Endothelial cell of umbilical vein (primary cell): Measurements from ENCODE around the gene CYP1B1. TPM values are rescaled to one million over a fixed set of nuclear protein-coding genes. Genes with fewer than 3 reads are reported as not detected.

Source experiments
- BruUV-seq: library from RNA; stranded (reverse); fragments of 400-500 nt; replicated peaks from 2 replicates; lab custom pipeline; 2021; lab: Mats Ljungman, UMichigan
- CTCF ChIA-PET: fragments of 300-600, 350-600 bp; sonication (Branson Sonifier 250); formaldehyde crosslinking; loops from one replicate; lab custom pipeline; 2021; ENCODE audit warnings: antibody characterized with exemption, inconsistent platforms; lab: Charles Lee
- POLR2A ChIA-PET: fragments of 300-600, 350-600 bp; sonication (Branson Sonifier 250); formaldehyde crosslinking; loops from one replicate; lab custom pipeline; 2021; ENCODE audit warnings: antibody characterized with exemption, inconsistent platforms; lab: Charles Lee
- DNase-seq: peaks from one replicate; pipeline ENCODE4 v3.0.0-alpha.2; 2011; ENCODE audit warnings: low read depth, low spot score
- FAIRE-seq: peaks from 2 replicates; lab custom pipeline; 2011; peaks lifted over from hg19 to GRCh38; lab: Jason Lieb, UNC
- H2AFZ ChIP-seq: 2 replicates; pipeline ENCODE4 v1.6.0; 2012; ENCODE audit warnings: low read depth, low read length, control low read depth, inconsistent platforms
- H3K27ac ChIP-seq: 2 replicates; pipeline ENCODE4 v1.5.1; 2011; ENCODE audit warnings: low read depth, mild to moderate bottlenecking, control low read depth, low read length, moderate library complexity; ENCODE audit not compliant: insufficient read depth
- H3K27me3 ChIP-seq, 2 experiments: 2 replicates each; pipeline versions ENCODE4 v1.6.0 to v1.6.1; 2011; ENCODE audit warnings: low read length in 2 of 2, mixed read lengths in 1 of 2; ENCODE audit not compliant: control insufficient read depth in 2 of 2, insufficient read depth in 2 of 2
- H3K36me3 ChIP-seq, 2 experiments: 2 replicates in 1 of 2; 3 replicates in 1 of 2; pipeline ENCODE4 v1.5.1; 2011; ENCODE audit warnings: low read length in 2 of 2, mild to moderate bottlenecking in 1 of 2, moderate library complexity in 1 of 2; ENCODE audit not compliant: control insufficient read depth in 2 of 2, insufficient read depth in 2 of 2; ENCODE audit errors: extremely low read depth in 1 of 2
- H3K4me1 ChIP-seq: 3 replicates; pipeline ENCODE4 v1.5.1; 2011; ENCODE audit warnings: mild to moderate bottlenecking, low read length; ENCODE audit not compliant: control insufficient read depth, insufficient read depth; ENCODE audit errors: extremely low read depth
- H3K4me2 ChIP-seq: 2 replicates; pipeline ENCODE4 v1.6.1; 2011; ENCODE audit warnings: low read length, control low read depth, mixed read lengths; ENCODE audit not compliant: insufficient read depth
- H3K4me3 ChIP-seq, 3 experiments: fragments of 200-600 bp in 1 of 3; sonication (generic), shearing (Covaris generic) in 1 of 3; replicated peaks in 1 of 3; 2 replicates each; pipeline ENCODE4 v1.5.1; 2011 to 2016; ENCODE audit warnings: control low read depth in 3 of 3, low read length in 3 of 3, mild to moderate bottlenecking in 2 of 3, inconsistent platforms in 1 of 3, low read depth in 1 of 3, moderate library complexity in 1 of 3; ENCODE audit not compliant: insufficient read depth in 1 of 3
- H3K79me2 ChIP-seq: 2 replicates; pipeline ENCODE4 v1.6.0; 2012; ENCODE audit warnings: low read length, inconsistent platforms; ENCODE audit not compliant: control insufficient read depth, insufficient read depth
- H3K9ac ChIP-seq: replicated peaks from 2 replicates; pipeline ENCODE3; 2011; ENCODE audit warnings: low read length, control low read depth; ENCODE audit not compliant: insufficient read depth; ENCODE audit errors: extremely low read depth
- H3K9me1 ChIP-seq: replicated peaks from 3 replicates; pipeline ENCODE4 v1.6.0; 2011; ENCODE audit warnings: mild to moderate bottlenecking, low read length; ENCODE audit not compliant: control insufficient read depth, insufficient read depth; ENCODE audit errors: extremely low read depth
- H3K9me3 ChIP-seq: replicated peaks from 2 replicates; pipeline ENCODE4 v1.5.1; 2012; ENCODE audit warnings: low read length, inconsistent platforms; ENCODE audit not compliant: control insufficient read depth, insufficient read depth
- H4K20me1 ChIP-seq: replicated peaks from 2 replicates; pipeline ENCODE3; 2011; ENCODE audit warnings: mild to moderate bottlenecking, low read length; ENCODE audit not compliant: control insufficient read depth, insufficient read depth; ENCODE audit errors: extremely low read depth
- CTCF ChIP-seq, 2 donors: IDR thresholded peaks; 1 replicate in 1 of 2; 2 replicates in 1 of 2; pipeline ENCODE4 v1.5.1; 2011; ENCODE audit warnings: low read length in 2 of 2, mild to moderate bottlenecking in 2 of 2, moderate library complexity in 2 of 2, control low read depth in 1 of 2, inconsistent platforms in 1 of 2, low read depth in 1 of 2; ENCODE audit not compliant: insufficient read depth in 1 of 2; ENCODE audit errors: extremely low read depth in 1 of 2
- EZH2 ChIP-seq: IDR thresholded peaks from 2 replicates; pipeline ENCODE4 v1.6.1; 2012; ENCODE audit warnings: borderline replicate concordance, low read depth, mild to moderate bottlenecking, moderate library complexity, low read length, inconsistent platforms; ENCODE audit not compliant: severe bottlenecking
- FOS ChIP-seq: IDR thresholded peaks from 2 replicates; pipeline ENCODE4 v1.6.1; 2011; ENCODE audit warnings: mild to moderate bottlenecking, low read length, moderate library complexity, borderline replicate concordance; ENCODE audit not compliant: insufficient read depth
- GATA2 ChIP-seq: IDR thresholded peaks from 2 replicates; pipeline ENCODE4 v1.7.0; 2011; ENCODE audit warnings: low read depth, mild to moderate bottlenecking, moderate library complexity, mixed read lengths, low read length; ENCODE audit not compliant: insufficient read length, insufficient read depth
- JUN ChIP-seq: IDR thresholded peaks from 2 replicates; pipeline ENCODE4 v1.6.1; 2011; ENCODE audit warnings: borderline replicate concordance, low read depth; ENCODE audit not compliant: insufficient read length, insufficient read depth
- MAX ChIP-seq: IDR thresholded peaks from 2 replicates; pipeline ENCODE4 v1.6.1; 2011; ENCODE audit not compliant: insufficient read depth, insufficient read length
- MYC ChIP-seq: IDR thresholded peaks from one replicate; pipeline ENCODE4 v1.6.1; 2011; ENCODE audit warnings: mild to moderate bottlenecking, low read depth, low read length
- POLR2A ChIP-seq: IDR thresholded peaks from 2 replicates; pipeline ENCODE4 v1.6.1; 2012; ENCODE audit warnings: low read depth, mild to moderate bottlenecking, control low read depth, low read length
- POLR2AphosphoS5 ChIP-seq: IDR thresholded peaks from 2 replicates; pipeline ENCODE4 v1.6.1; 2012; ENCODE audit warnings: low read depth, mild to moderate bottlenecking, control low read depth, low read length, moderate library complexity; ENCODE audit not compliant: insufficient read depth
- dilution Hi-C: fragments of 300-500 bp; cut with MboI; formaldehyde crosslinking; loops from one replicate; pipeline ENCODE4 v1.15.0; 2019; ENCODE audit warnings: low sequenced_read_pairs; ENCODE audit not compliant: extremely low pct_ligation_motif_present
- intact Hi-C: fragments of 100-400 bp; cut with micrococcal nuclease; formaldehyde crosslinking; loops from one replicate; pipeline ENCODE4 v1.10.0; 2022
- polyA plus RNA-seq, 4 experiments: library from polyadenylated mRNA; depleted of rRNA in 3 of 4; stranded (reverse) in 3 of 4; unstranded in 1 of 4; fragments of >200 nt; gene quantifications; 2 replicates each; pipeline versions ENCODE4 v1.2.1 to v1.2.3, GENCODE V29; 2011 to 2012; ENCODE audit warnings: missing spikeins in 1 of 4
- total RNA-seq: library from RNA; stranded (reverse); gene quantifications from 2 replicates; pipeline ENCODE4 v1.2.3, GENCODE V29; 2021

The CYP1B1 gene
- total and polyA plus RNA-seq, 2 donors (not counting 3 experiments of a cell fraction or from before 2014, with no cell fraction given) = 0.01 TPM; not detected in 1

GRCh38 chr2:38068234-38068633, 7.7 kb downstream of the CYP1B1 start:
- no peak overlapping the region for H3K27ac ChIP-seq
- no TSS peak for BruUV-seq
- no peaks in the 10 kb centered on the region for H3K36me3 ChIP-seq
- H3K9me3 ChIP-seq = no peaks in the 10 kb centered on the region
- H4K20me1 ChIP-seq = no peaks in the 10 kb centered on the region
- no peak overlapping the region for H3K4me2 ChIP-seq
- ChIA-PET POLR2A (no interaction called here), CTCF (interaction anchor here (1.3 kb wide), 1 partner anchor 11 kb away, joined by 3 read pairs; no protein-coding TSS in a partner anchor)
- H3K27me3 ChIP-seq = peaks cover 7 to 9% of the 10 kb centered on the region in 2 experiments
- FAIRE-seq (no peak), DNase-seq (no peak)
- dilution Hi-C loops (no loop called here), intact Hi-C loops (no loop called here)
- H3K9me1 ChIP-seq = no peaks in the 10 kb centered on the region
- no peak overlapping the region for H3K4me3 ChIP-seq
- no peaks in the 10 kb centered on the region for H3K4me1 ChIP-seq
- TF ChIP-seq JUN (no peak), GATA2 (no peak), POLR2AphosphoS5 (no peak), CTCF (IDR thresholded peaks at IDR 0.05; ENCODE audit: extremely low read depth in 1 of 2, insufficient read depth in 1 of 2, low read depth in 1 of 2, low read length in 2 of 2) (no peak)
- no peaks in the 10 kb centered on the region for H3K79me2 ChIP-seq
- H2AFZ ChIP-seq = no peak overlapping the region
- no peak overlapping the region for H3K9ac ChIP-seq

- BruUV-seq = no TSS peak
- H3K27ac ChIP-seq = no peak overlapping the region
- CTCF ChIA-PET = no interaction called here
- no peak overlapping the region for H3K4me2 ChIP-seq
- H3K4me3 ChIP-seq = no peak overlapping the region
- FAIRE-seq = no peak
- H3K79me2 ChIP-seq = no peaks in the 10 kb centered on the region
- H4K20me1 ChIP-seq = no peaks in the 10 kb centered on the region
- DNase-seq = no peak
- H3K9ac ChIP-seq = no peak overlapping the region
- dilution Hi-C loops (no loop called here), intact Hi-C loops (no loop called here)
- peaks cover 0 to 2% of the 10 kb centered on the region in 2 experiments for H3K27me3 ChIP-seq
- H3K9me1 ChIP-seq = no peaks in the 10 kb centered on the region
- TF ChIP-seq MYC (no peak), POLR2A (no peak), JUN (no peak), GATA2 (no peak), POLR2AphosphoS5 (no peak), CTCF (IDR thresholded peaks at IDR 0.05; ENCODE audit: extremely low read depth in 1 of 2, insufficient read depth in 1 of 2, low read depth in 1 of 2, low read length in 2 of 2) (no peak), FOS (no peak), EZH2 (no peak), MAX (no peak)
- no peaks in the 10 kb centered on the region for H3K9me3 ChIP-seq
- H3K36me3 ChIP-seq = no peaks in the 10 kb centered on the region
- POLR2A ChIA-PET = no interaction called here
- no peaks in the 10 kb centered on the region for H3K4me1 ChIP-seq
- H2AFZ ChIP-seq = no peak overlapping the region
Observed at GRCh38 chr2:38066421-38067115, 9.4 kb downstream of the CYP1B1 start.
